ENCODE data around the gene AATF. TPM values are rescaled to one million over a fixed set of nuclear protein-coding genes. Genes with fewer than 3 reads are reported as not detected.

Gene AATF
- polyA plus RNA-seq, 1 donor from 2014 or later: 12.7 TPM

GRCh38 chr17:37028040-37028439 lies 79.3 kb downstream of the AATF start:
- H3K4me3 ChIP-seq (ENCODE audit: low read length): no peak overlapping the region
- no peak overlapping the region for H3K27ac ChIP-seq (ENCODE audit: low read length)
- no peaks in the 10 kb centered on the region for H3K9me3 ChIP-seq (ENCODE audit: low read length)
- H3K9me2 ChIP-seq (ENCODE audit: insufficient read depth, low read length): no peaks in the 10 kb centered on the region
- no peak overlapping the region for H3K9ac ChIP-seq (ENCODE audit: low read length)
- H3F3A ChIP-seq (ENCODE audit: insufficient read depth, low read length, poor library complexity, severe bottlenecking): no peaks in the 10 kb centered on the region
- H3K4me2 ChIP-seq (ENCODE audit: low read length): no peak overlapping the region
- no peaks in the 10 kb centered on the region for H3K79me2 ChIP-seq (replicated peaks; ENCODE audit: insufficient read depth, low read length)
- H3K27me3 ChIP-seq (ENCODE audit: insufficient read depth, low read depth, low read length): no peaks in the 10 kb centered on the region
- no peaks in the 10 kb centered on the region for H4K20me1 ChIP-seq (ENCODE audit: insufficient read depth)
- TF ChIP-seq EP300 (conservative IDR thresholded peaks at IDR 0.05; ENCODE audit: poor library complexity, severe bottlenecking) (no peak), MXI1 (conservative IDR thresholded peaks at IDR 0.05; ENCODE audit: poor library complexity, severe bottlenecking) (no peak), RAD21 (conservative IDR thresholded peaks at IDR 0.05) (no peak), POLR2AphosphoS5 (IDR thresholded peaks at IDR 0.05) (no peak), CTCF (IDR thresholded peaks at IDR 0.05; ENCODE audit: poor library complexity, severe bottlenecking) (no peak)
- no peaks in the 10 kb centered on the region for H3K36me3 ChIP-seq (ENCODE audit: insufficient read depth, low read length)
- no peak overlapping the region for H2AFZ ChIP-seq (ENCODE audit: low read depth, low read length)

- Histone ChIP-seq H3K9me3 (ENCODE audit: low read length) (no peaks in the 10 kb centered on the region), H3K36me3 (ENCODE audit: insufficient read depth, low read length) (no peaks in the 10 kb centered on the region), H3K27me3 (ENCODE audit: insufficient read depth, low read depth, low read length) (no peaks in the 10 kb centered on the region), H3F3A (ENCODE audit: insufficient read depth, low read length, poor library complexity, severe bottlenecking) (no peaks in the 10 kb centered on the region), H3K9ac (ENCODE audit: low read length) (no peak overlapping the region), H3K4me2 (ENCODE audit: low read length) (no peak overlapping the region), H3K79me2 (replicated peaks; ENCODE audit: insufficient read depth, low read length) (no peaks in the 10 kb centered on the region), H3K27ac (ENCODE audit: low read length) (no peak overlapping the region), H3K4me3 (ENCODE audit: low read length) (no peak overlapping the region), H3K9me2 (ENCODE audit: insufficient read depth, low read length) (no peaks in the 10 kb centered on the region), H2AFZ (ENCODE audit: low read depth, low read length) (no peak overlapping the region), H4K20me1 (ENCODE audit: insufficient read depth) (no peaks in the 10 kb centered on the region)
- no peak for TF ChIP-seq EP300 (conservative IDR thresholded peaks at IDR 0.05; ENCODE audit: poor library complexity, severe bottlenecking)
- no peak for TF ChIP-seq REST (IDR thresholded peaks at IDR 0.05; ENCODE audit: borderline replicate concordance)
- no peak for TF ChIP-seq POLR2AphosphoS5 (IDR thresholded peaks at IDR 0.05)
- TF ChIP-seq EZH2 (IDR thresholded peaks at IDR 0.05; ENCODE audit: borderline replicate concordance, insufficient read depth, low read length, poor library complexity, severe bottlenecking): no peak
- TF ChIP-seq CTCF (IDR thresholded peaks at IDR 0.05; ENCODE audit: poor library complexity, severe bottlenecking): no peak
- TF ChIP-seq SMC3 (conservative IDR thresholded peaks at IDR 0.05; ENCODE audit: poor library complexity): no peak
- TF ChIP-seq MXI1 (conservative IDR thresholded peaks at IDR 0.05; ENCODE audit: poor library complexity, severe bottlenecking): no peak
- TF ChIP-seq TAF1 (IDR thresholded peaks at IDR 0.05; ENCODE audit: low read depth): no peak
- no peak for TF ChIP-seq RAD21 (conservative IDR thresholded peaks at IDR 0.05)
Measured at GRCh38 chr17:37031493-37032083, 82.8 kb downstream of the AATF start.
